Germinal center (tissue), 1 donor: ENCODE results near the gene PAX1.

Experiments
- DNase-seq: peaks from one replicate; pipeline ENCODE4 v3.0.0; 2012; ENCODE audit warnings: mixed read lengths, low spot score

PAX1 gene

GRCh38 chr20:21703717-21704407, 1.6 kb upstream of the PAX1 start:
- DNase-seq: no peak

DNA sequence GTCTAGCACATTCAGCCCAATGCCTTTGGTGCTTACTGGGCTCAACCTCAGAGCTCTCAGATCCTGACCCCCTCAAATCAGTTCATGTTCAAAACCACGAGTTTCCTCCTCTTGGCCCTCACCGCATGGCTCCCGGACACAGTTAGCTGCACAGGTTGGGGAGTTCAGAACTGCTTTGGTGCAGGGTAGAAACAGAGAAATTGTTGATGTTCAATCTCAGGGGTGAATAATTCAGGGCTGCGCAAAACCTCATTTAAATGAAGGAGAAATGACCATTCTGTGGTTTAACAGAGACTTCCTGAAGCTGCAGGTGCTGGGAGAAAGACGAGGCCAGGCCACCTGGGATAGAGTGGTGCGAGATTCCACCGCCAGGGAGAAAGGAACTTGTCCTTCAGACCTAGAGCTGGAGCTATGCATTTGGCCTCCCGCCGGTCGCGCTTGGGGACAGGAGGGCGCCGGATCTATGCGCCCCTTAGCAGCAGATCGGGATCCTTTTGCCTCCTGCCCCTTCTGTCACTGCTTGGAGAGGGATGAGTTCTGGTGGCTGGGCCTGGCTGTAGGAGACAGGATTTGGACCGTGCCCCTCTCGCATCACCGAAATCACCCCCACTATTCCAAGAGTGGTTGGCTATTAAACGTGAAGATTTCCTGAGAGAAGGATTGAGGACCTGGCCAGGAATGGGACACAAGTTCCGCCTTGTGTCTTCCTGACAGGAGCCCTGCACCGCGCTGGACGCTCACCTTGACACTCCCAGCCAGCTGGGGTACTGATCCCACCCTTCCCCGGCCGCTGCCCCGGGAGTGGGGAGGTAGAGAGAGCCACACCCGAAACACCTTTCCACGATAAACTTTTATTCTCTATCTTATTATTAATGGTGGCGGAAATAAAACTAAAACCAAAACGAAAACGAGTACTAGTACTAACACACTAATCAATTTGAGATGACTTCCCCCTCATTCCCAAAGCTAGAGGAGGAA, 767 bp upstream of the PAX1 start:
- DNase-seq: no peak

GRCh38 chr20:21706261-21707195, 1.1 kb downstream of the PAX1 start:
- DNase-seq: no peak

GRCh38 chr20:21707267-21707666, 1.8 kb downstream of the PAX1 start:
- DNase-seq: no peak

GRCh38 chr20:21707999-21708737, 2.7 kb downstream of the PAX1 start:
- DNase-seq: no peak

GRCh38 chr20:21708738-21709534, 3.5 kb downstream of the PAX1 start:
- DNase-seq: no peak

DNA sequence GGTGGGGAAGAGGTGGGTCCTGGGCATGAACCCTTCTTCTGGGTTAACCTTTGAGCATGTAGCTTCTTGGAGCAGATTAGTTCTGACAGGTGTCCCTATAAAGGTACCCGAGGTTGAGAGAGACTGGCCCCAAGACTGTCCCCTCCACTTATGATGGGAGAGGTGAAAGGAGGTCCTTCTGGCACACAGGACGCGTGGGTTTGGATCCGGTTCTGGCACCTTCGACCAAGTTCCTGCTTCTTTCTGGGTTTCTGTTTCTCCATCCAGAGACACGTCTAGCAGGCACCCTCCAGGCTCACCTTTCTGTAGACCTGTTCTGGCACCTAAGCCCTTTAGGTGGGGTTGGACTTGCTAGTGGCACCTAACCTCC, 4.1 kb downstream of the PAX1 start:
- DNase-seq: no peak

- no peak for DNase-seq
These were observed 4.9 kb downstream of the PAX1 start for GRCh38 chr20:21710341-21710740.

GRCh38 chr20:21710863-21711431, 5.5 kb downstream of the PAX1 start:
- no peak for DNase-seq

DNA sequence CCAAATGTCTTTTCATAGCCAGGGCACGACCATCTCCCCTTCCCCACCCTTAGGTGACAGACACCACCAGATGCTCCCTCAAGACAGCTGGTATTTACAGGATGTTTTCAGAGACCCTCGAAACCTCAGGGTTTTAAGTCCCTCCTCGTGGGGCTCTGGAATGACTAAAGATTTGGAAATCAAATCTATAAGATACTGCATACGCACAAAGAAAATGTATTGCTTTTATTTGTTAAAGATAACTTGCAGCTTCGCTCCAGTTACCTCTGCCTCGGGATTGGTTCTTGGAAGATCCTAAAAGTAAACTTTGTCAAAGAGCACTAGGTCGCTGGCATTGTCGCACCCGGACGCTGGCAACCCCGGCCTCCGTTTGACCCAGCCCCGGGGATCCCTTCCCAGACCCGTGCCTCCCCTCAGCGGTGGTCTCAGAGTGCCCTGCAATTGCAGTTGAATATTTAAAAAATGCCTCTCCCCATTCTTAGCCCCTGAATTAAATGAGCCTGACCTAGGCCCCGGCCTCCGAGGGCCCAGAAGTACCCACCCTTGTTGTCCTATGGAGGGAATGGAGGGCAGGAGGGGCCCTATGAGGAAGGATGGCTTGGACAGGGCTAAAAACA, 7.1 kb downstream of the PAX1 start:
- no peak for DNase-seq

GRCh38 chr20:21713470-21713869, 8.0 kb downstream of the PAX1 start:
- DNase-seq: no peak

DNA sequence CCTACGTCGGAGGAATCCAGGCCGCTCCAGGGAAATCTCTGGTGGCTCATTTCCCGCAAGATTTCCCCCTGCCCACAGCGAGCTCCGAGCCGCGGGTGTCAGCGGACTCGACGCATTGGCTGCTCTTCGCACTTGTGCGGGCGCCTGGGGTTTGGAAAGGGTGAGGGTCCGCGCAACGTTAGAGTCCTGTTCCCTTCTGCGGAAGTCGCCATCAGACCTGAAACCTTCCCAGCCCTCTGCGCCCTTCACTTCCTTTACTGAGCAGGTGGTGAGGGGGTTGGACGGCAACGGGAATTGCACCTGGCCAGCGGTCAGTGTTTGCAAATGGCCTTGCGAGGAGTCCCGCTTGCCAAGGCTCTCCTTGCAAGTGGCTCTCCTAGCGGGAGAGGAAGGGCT, 8.4 kb downstream of the PAX1 start:
- no peak for DNase-seq

DNA sequence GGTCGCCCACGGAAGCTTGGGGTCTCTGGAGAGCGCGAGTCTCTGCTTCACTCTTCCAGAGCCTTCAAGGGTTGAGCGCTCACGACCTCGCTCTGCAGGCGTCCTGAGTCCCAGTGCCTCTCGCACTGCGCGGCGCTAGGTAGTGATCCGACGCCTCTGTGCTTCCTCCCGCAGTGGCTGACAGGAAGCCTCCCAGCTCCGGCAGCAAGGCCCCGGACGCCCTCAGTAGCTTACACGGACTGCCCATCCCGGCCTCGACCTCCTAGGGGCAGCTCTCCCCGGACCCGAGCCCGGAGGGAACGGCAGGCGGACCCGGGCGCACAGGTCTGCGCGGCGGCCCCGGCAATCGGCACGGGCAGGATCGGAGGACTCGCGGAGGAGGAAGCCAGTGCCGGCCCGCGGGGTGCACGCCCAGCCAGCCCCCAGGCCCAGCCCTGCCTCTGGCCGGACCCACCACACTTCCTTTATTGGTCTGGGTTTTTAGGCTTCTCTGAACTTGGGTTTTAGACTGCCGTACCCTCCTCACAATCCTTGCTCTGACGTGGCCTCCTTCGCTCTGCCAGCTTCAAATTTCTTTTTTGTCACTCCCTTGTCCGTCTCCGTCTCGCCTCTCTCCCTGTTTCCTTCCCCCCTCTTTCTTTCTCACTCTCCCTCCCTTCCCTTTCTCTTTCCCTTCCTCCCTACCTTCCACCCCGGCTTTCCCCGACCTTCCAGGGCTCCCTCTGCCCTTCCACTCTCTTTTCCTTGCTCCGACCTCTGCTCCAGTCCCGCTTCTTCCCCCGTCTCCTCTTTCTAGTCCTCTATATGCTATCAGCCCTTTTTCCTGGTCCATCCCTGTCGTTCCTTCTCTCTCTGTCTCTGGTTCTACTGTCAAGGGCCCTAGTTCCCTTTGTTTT, 9.1 kb downstream of the PAX1 start:
- DNase-seq: no peak

- no peak for DNase-seq
These were observed 9.9 kb downstream of the PAX1 start for GRCh38 chr20:21715193-21715881.

DNA sequence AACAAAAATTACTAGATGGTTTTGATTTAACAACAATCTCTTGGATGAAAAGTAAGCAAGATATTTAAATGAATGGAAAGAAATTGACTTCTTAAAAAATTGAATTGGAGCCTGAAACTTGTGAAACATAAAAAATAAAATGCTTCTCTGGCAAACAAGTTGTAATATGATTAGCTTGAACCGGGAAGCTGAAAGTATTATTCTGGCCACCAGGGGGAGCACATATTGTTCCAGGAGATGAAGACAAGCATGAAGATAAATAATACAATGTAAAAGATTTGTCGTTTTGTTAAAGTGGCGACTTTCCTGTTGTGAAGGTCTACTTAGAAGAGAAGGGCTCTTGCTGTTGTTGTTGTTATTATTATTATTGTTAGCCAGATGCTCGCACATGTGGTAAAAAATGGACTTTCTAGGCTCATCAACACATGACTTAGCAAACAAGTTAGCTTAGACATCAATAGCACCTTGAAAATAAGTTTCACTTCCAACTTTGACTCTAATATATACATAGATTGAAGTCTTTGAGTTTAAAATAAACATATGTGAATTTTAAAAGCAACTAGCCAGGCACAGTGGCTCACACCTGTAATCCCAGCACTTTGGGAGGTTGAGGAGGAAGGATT, 14.2 kb downstream of the PAX1 start:
- DNase-seq: peak; percentile 35

GRCh38 chr20:21725892-21726291, 20.4 kb downstream of the PAX1 start:
- no peak for DNase-seq

GRCh38 chr20:21729316-21729715, 23.9 kb downstream of the PAX1 start:
- no peak for DNase-seq

DNA sequence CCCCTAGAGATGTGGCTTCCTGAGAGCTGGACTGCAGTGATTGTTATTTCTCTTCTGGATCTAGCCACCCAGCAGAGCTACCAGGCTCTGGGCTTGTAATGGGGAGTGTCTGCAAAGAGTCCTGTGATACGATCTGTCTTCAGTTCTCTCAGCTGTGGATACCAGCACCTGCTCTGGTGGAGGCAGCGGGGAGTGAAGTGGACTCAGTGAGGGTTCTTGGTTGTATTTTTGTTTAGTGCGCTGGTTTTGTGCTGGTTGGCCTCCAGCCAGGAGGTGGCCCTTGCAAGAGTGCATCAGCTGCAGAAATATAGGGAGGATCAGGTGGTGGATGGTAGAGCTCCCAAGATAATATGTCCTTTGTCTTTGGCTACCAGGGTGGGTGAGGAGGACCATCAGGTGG, 33.7 kb downstream of the PAX1 start:
- DNase-seq: no peak
